K562 (cell line): Measurements from ENCODE around the gene UROD. TPM values are rescaled to one million over a fixed set of nuclear protein-coding genes. Genes with fewer than 3 reads are reported as not detected.

Experiments
- BACH1 ChIP-seq: fragments of 200-800 bp; sonication (Bioruptor generic); IDR thresholded peaks from 2 replicates; pipeline ENCODE4 v1.6.1; 2016; ENCODE audit warnings: missing genetic modification characterization, missing compliant biosample characterization
- ETV5 ChIP-seq: sonication (generic); formaldehyde crosslinking; IDR thresholded peaks from 2 replicates; pipeline ENCODE4 v1.4.0; 2020; ENCODE audit warnings: low read depth, mild to moderate bottlenecking, missing genetic modification reagents
- FOXM1 ChIP-seq, 2 experiments: fragments of 450-650 bp in 1 of 2; sonication (generic) in 1 of 2; formaldehyde crosslinking in 1 of 2; IDR thresholded peaks; 2 replicates each; pipeline versions ENCODE4 v1.6.1 to v1.9.0; 2017 to 2022; ENCODE audit warnings: low read depth in 2 of 2, mild to moderate bottlenecking in 2 of 2, missing genetic modification reagents in 1 of 2, moderate library complexity in 1 of 2
- HMG20A ChIP-seq: fragments of 450-650 bp; formaldehyde crosslinking; conservative IDR thresholded peaks from 2 replicates; pipeline ENCODE4 v1.4.0; 2020; ENCODE audit warnings: mild to moderate bottlenecking, mixed read lengths
- MYNN ChIP-seq, 2 experiments: sonication (generic); formaldehyde crosslinking in 1 of 2; IDR thresholded peaks; 2 replicates each; pipeline versions ENCODE4 v1.5.0 to v1.6.1; 2016 to 2020; ENCODE audit warnings: antibody characterized with exemption in 1 of 2, missing genetic modification reagents in 1 of 2
- NFIX ChIP-seq: fragments of 250-450 bp; sonication (Bioruptor Pico); IDR thresholded peaks from 2 replicates; pipeline ENCODE4 v1.4.0; 2020; ENCODE audit warnings: low read depth, mild to moderate bottlenecking, moderate library complexity
- RB1 ChIP-seq: fragments of 450-650 bp; IDR thresholded peaks from 2 replicates; pipeline ENCODE4 v1.6.1; 2017; ENCODE audit warnings: low read depth, mild to moderate bottlenecking
- SMAD3 ChIP-seq: fragments of 450-650 bp; formaldehyde crosslinking; conservative IDR thresholded peaks from 2 replicates; pipeline ENCODE4 v1.4.0; 2020; ENCODE audit warnings: mild to moderate bottlenecking
- TAF1 ChIP-seq: IDR thresholded peaks from 2 replicates; pipeline ENCODE4 v1.6.1; 2011; ENCODE audit warnings: mild to moderate bottlenecking, low read length, moderate library complexity; ENCODE audit not compliant: insufficient read depth, control insufficient read depth, severe bottlenecking; ENCODE audit errors: extremely low read depth
- ZNF197 ChIP-seq: fragments of 200-800 bp; sonication (Bioruptor generic); IDR thresholded peaks from 2 replicates; pipeline ENCODE4 v1.6.1; 2016; ENCODE audit warnings: low read depth, missing genetic modification characterization, missing compliant biosample characterization
- ZNF445 ChIP-seq: fragments of 250-450 bp; sonication (Bioruptor Pico); IDR thresholded peaks from 2 replicates; pipeline ENCODE4 v1.4.0; 2020; ENCODE audit warnings: low read depth, mild to moderate bottlenecking, moderate library complexity
- ZNF584 ChIP-seq: fragments of 200-800 bp; sonication (Bioruptor generic); IDR thresholded peaks from 2 replicates; pipeline ENCODE4 v1.6.1; 2016; ENCODE audit warnings: low read depth, mild to moderate bottlenecking, missing genetic modification characterization, missing compliant biosample characterization
- ZNF699 ChIP-seq: fragments of 250-450 bp; sonication (Bioruptor Pico); IDR thresholded peaks from 2 replicates; pipeline ENCODE4 v1.8.0; 2021; ENCODE audit warnings: mild to moderate bottlenecking, moderate library complexity; ENCODE audit not compliant: insufficient replicate concordance
- polyA plus RNA-seq, 8 experiments: library from polyadenylated mRNA; depleted of rRNA in 4 of 8; stranded (reverse) in 5 of 8; unstranded in 3 of 8; fragments of >200 nt; fragmentation: Nextera tagmentation in 2 of 8; fragmentation: Illumina TruSeq in 1 of 8; extraction: Ambion mirVana in 2 of 8; extraction: Trizol in 1 of 8; gene quantifications; 2 replicates each; pipeline versions ENCODE4 v1.2.1 to v1.2.3, GENCODE V29; 2011 to 2014; ENCODE audit warnings: inconsistent platforms in 1 of 8, missing spikeins in 1 of 8
- total RNA-seq, 7 experiments: library from RNA; depleted of rRNA in 6 of 7; stranded (reverse); fragments of >200 nt in 6 of 7; fragmentation: Illumina TruSeq in 2 of 7; extraction: Trizol in 2 of 7; gene quantifications; 2 replicates each; pipeline versions ENCODE4 v1.2.1 to v1.2.3, GENCODE V29; 2011 to 2021; ENCODE audit warnings: low replicate concordance in 1 of 7
- TF ChIP-seq, protein P1 (sequence below), 3 experiments: fragments of 200-800 bp in 1 of 3; fragments of 250-450 bp in 1 of 3; fragments of 450-650 bp in 1 of 3; sonication (Bioruptor Pico) in 1 of 3; sonication (Bioruptor generic) in 1 of 3; formaldehyde crosslinking in 1 of 3; IDR thresholded peaks; 2 replicates each; pipeline versions ENCODE4 v1.6.1 to v1.8.0; 2016 to 2022; ENCODE audit warnings: mild to moderate bottlenecking in 2 of 3, missing genetic modification characterization in 2 of 3, missing compliant biosample characterization in 1 of 3, moderate library complexity in 1 of 3
- TF ChIP-seq, protein P2 (sequence below): fragments of 250-450 bp; sonication (Bioruptor Pico); IDR thresholded peaks from 2 replicates; pipeline ENCODE4 v1.4.0; 2020; ENCODE audit warnings: mild to moderate bottlenecking, moderate library complexity, borderline replicate concordance
- TF ChIP-seq, protein P3 (sequence below): fragments of 250-450 bp; sonication (Bioruptor Pico); IDR thresholded peaks from 2 replicates; pipeline ENCODE4 v1.4.0; 2020; ENCODE audit warnings: mild to moderate bottlenecking

Gene UROD
- total and polyA plus RNA-seq, 9 of the 15 experiments (the other 6 are each of a cell fraction or from before 2014, with no cell fraction given): 533 to 2,933 (median 1,100) TPM

DNA sequence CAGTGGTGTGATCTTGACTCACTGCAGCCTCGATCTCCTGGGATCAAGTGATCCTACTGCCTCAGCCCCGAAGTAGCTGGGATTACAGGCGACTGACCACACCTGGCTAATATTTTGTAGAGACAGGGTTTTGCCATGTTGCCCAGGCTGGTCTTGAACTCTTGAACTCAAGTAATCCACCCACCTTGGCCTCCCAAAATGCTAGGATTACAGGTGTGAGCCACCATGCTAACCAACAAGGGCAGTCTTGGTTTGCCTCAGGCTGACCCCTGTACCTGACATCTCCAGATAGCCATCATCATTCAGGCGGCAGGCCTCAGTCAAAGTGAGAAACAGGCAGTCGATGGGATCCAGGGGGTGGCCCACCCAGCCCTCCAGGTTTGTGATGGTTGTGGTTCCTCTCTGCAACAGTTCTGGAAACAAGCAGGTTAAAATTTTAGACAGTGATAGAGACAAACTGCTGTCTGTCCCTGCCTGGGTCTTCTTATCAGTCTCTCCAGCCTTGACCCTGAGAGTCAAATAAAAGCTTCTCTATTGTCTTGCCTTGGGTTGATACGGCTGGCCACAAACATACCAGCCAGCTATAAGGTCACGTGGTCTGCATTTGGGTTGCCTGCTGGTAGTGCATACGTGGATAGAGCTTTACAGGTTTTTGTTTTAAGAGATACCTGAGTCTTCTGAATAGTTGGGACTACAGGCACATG is 26.8 kb downstream of the UROD start (continued):
- TF ChIP-seq, protein P1, sequence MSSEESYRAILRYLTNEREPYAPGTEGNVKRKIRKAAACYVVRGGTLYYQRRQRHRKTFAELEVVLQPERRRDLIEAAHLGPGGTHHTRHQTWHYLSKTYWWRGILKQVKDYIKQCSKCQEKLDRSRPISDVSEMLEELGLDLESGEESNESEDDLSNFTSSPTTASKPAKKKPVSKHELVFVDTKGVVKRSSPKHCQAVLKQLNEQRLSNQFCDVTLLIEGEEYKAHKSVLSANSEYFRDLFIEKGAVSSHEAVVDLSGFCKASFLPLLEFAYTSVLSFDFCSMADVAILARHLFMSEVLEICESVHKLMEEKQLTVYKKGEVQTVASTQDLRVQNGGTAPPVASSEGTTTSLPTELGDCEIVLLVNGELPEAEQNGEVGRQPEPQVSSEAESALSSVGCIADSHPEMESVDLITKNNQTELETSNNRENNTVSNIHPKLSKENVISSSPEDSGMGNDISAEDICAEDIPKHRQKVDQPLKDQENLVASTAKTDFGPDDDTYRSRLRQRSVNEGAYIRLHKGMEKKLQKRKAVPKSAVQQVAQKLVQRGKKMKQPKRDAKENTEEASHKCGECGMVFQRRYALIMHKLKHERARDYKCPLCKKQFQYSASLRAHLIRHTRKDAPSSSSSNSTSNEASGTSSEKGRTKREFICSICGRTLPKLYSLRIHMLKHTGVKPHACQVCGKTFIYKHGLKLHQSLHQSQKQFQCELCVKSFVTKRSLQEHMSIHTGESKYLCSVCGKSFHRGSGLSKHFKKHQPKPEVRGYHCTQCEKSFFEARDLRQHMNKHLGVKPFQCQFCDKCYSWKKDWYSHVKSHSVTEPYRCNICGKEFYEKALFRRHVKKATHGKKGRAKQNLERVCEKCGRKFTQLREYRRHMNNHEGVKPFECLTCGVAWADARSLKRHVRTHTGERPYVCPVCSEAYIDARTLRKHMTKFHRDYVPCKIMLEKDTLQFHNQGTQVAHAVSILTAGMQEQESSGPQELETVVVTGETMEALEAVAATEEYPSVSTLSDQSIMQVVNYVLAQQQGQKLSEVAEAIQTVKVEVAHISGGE (CRISPR knock-in tag; IDR thresholded peaks at IDR 0.05): peak in 1 of 3 experiments; percentile 69; a peak in 2 of 6 replicates
- TF ChIP-seq FOXM1 (IDR thresholded peaks at IDR 0.05; ENCODE audit: low read depth) (peak; percentile 88), FOXM1 (CRISPR knock-in tag; IDR thresholded peaks at IDR 0.05; ENCODE audit: low read depth) (no peak), ZNF197 (CRISPR knock-in tag) (peak; percentile 73; the same call in 1 of the 2 replicates), NFIX (no peak), RB1 (no peak), ZNF445 (CRISPR knock-in tag) (no peak), HMG20A (CRISPR knock-in tag) (0 out of 2 replicates have a peak, but pooled peaks have one; percentile 60), MYNN (IDR thresholded peaks at IDR 0.05) (peak; percentile 79; the same call in 1 of the 2 replicates), MYNN (CRISPR knock-in tag; IDR thresholded peaks at IDR 0.05) (no peak), TAF1 (no peak), BACH1 (tag) (no peak), SMAD3 (CRISPR knock-in tag) (peak; percentile 78; the same call in 1 of the 2 replicates), ETV5 (CRISPR knock-in tag) (no peak), ZNF584 (peak; percentile 62; the same call in 1 of the 2 replicates), ZNF699 (CRISPR knock-in tag) (no peak)
- TF ChIP-seq, protein P2, sequence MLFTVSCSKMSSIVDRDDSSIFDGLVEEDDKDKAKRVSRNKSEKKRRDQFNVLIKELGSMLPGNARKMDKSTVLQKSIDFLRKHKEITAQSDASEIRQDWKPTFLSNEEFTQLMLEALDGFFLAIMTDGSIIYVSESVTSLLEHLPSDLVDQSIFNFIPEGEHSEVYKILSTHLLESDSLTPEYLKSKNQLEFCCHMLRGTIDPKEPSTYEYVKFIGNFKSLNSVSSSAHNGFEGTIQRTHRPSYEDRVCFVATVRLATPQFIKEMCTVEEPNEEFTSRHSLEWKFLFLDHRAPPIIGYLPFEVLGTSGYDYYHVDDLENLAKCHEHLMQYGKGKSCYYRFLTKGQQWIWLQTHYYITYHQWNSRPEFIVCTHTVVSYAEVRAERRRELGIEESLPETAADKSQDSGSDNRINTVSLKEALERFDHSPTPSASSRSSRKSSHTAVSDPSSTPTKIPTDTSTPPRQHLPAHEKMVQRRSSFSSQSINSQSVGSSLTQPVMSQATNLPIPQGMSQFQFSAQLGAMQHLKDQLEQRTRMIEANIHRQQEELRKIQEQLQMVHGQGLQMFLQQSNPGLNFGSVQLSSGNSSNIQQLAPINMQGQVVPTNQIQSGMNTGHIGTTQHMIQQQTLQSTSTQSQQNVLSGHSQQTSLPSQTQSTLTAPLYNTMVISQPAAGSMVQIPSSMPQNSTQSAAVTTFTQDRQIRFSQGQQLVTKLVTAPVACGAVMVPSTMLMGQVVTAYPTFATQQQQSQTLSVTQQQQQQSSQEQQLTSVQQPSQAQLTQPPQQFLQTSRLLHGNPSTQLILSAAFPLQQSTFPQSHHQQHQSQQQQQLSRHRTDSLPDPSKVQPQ (CRISPR knock-in tag): no peak
- TF ChIP-seq, protein P3, sequence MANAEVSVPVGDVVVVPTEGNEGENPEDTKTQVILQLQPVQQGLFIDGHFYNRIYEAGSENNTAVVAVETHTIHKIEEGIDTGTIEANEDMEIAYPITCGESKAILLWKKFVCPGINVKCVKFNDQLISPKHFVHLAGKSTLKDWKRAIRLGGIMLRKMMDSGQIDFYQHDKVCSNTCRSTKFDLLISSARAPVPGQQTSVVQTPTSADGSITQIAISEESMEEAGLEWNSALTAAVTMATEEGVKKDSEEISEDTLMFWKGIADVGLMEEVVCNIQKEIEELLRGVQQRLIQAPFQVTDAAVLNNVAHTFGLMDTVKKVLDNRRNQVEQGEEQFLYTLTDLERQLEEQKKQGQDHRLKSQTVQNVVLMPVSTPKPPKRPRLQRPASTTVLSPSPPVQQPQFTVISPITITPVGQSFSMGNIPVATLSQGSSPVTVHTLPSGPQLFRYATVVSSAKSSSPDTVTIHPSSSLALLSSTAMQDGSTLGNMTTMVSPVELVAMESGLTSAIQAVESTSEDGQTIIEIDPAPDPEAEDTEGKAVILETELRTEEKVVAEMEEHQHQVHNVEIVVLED (CRISPR knock-in tag): no peak
